Germinal center (tissue), 1 donor: Measurements from ENCODE around the gene COL20A1.

Experiments used
- DNase-seq: peaks from one replicate; pipeline ENCODE4 v3.0.0; 2012; ENCODE audit warnings: mixed read lengths, low spot score

COL20A1 gene

DNA sequence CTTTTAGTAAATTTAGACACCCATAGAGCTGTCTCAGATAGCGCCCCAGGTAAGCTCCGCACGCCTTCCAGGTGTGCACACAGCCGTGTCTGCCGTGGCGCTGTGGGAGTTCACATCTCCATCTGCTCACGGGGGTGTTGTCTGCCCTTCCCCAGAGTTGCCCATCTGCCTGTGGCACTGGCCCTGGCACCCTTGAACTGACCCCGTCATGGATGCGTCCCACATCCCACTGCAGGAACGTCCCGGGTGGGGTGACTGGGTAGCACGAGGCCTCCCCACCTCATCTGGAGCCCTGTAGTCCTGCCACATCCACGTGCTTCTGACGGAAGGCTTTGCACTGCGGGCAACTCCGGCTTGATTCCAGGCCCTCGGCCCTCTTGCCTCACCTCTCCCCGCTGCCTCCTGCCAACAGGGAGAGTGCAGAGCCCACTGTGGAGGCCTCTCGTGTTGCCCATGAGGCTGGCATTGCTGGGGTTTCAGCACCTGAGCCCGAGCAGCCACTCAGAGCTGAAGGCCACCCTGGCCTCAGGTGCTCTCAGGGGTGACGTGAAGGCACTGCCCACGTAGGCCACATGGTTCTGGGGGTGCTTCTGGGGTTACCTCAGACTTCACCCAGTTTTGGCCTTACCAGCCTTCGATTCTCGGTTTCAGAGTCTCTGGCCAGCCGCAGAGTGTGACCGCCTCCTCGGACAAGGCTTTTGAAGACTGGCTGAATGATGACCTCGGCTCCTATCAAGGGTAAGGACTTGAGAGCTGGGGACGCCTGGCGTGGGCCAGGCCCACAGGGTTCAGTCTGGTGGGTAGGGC lies 15.3 kb upstream of the COL20A1 start:
- DNase-seq, result no peak

GRCh38 chr20:63278661-63279060 lies 14.3 kb upstream of the COL20A1 start:
- no peak for DNase-seq

GRCh38 chr20:63279931-63280330 lies 13.1 kb upstream of the COL20A1 start:
- DNase-seq, result no peak

DNA sequence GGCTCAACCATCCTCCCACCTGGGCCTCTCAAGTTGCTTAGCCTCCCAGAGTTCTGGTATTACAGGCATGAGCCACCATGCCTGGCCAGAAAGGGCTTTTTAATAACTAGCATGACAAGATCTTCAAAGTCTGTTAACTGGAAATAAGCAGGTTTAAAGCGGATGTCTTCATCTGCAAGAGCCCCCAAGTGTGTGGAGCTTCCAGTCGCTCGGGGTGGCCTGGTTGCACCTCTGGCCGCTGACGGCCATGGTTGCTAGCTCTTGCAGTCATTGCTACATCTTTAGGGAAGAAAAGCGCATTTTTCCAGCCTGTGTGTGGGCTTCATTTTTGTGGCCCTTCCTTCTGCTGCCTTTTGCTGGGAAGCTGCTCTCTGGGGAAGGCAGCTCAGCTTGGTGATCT lies 12.6 kb upstream of the COL20A1 start:
- no peak for DNase-seq

DNA sequence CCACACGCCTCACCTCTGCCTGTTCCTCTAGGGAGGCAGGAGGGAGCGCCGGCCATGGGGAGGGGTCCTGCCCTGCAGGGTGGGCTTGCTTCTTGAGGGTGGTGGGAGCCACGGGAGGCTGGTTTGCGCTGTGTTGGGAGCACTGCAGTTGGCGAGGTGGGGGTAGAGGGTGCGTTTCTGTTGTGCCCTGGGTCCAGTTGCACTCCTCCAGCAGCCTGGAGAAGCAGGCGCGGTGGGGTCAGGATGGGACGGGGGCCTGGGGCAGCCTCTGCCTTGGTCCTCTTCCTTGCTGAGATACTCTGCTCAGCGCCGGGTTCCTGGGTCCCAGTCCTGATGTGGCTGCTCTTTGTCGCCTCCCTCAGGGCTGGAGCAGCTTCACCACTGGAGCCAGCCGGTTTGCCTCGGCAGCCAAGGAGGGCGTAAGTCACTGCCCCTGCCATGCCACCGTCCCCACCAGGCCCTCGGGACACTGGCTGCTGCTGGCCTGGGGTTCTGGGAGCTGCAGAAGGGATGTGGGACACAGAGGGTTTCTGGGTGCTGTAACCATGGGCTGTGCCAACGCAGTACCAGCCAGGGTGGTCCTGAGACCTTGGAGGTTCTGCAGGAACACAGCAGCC lies 11.9 kb upstream of the COL20A1 start:
- DNase-seq, result no peak

DNA sequence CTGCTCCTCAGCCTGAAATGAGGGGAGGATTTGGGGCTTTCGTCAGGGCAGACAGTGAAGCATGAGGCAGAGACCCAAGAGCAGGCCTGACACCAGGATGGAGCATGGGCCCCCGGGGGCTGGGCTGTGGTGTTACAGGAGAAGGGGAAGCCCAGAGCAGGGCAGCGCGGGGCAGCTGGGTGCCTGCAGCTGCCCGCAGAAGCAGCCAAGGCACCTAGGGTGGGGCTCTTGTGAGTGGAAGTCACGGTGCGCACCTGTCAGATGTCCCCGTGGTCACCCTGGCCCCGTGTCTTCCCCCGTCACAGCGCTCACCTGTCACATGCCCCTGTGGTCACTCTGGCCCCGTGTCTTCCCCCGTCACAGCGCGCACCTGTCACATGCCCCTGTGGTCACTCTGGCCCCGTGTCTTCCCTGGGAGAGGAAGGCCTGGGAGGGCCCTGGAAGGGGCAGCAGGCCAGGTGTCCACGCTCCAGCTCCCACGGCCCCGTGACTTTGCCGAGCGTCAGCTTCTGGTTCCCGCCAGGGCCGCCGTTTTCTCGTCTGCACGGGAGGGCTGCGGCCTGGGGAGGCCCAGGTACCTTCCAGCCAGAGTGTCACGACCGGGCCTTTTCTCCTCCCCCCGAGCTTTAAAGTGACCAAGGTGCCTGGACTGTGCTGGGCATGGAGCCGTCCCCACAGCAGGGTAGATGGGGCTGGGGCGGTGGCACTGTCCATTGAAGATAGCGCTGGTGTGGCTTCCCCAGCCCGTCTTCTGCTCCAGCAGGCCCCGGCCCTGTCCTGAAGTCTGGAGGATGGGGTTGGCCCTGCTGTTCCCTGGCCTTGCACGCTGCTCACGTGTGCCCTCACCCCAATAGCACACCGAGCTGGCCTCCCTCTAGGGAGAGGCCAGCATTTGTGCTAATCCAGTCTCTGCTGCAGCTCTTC lies 11.0 kb upstream of the COL20A1 start:
- DNase-seq, result no peak

GRCh38 chr20:63282946-63283345 lies 10.0 kb upstream of the COL20A1 start:
- DNase-seq, result no peak

- no peak for DNase-seq
Measured at GRCh38 chr20:63283397-63284082, 9.4 kb upstream of the COL20A1 start.

DNA sequence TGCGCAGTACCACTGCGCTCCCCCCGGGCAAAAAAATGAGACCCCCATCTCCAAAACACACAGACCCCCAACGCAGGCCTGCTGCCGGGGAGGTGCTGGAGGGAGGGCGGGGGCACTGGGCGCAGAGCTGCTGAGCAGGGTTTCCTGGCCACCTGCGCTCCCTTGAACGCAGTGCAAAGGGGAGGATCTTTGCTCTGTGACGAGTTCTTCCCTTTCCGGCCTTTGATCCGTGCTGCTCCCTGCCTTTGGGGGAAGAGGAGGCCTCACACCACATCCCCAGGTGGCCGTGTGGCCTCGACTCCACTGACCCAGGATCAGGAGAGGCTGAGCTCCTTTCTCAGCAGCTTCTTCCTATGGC lies 8.9 kb upstream of the COL20A1 start:
- no peak for DNase-seq

- no peak for DNase-seq
Measured at GRCh38 chr20:63284544-63284949, 8.4 kb upstream of the COL20A1 start.

GRCh38 chr20:63284981-63285524 lies 7.9 kb upstream of the COL20A1 start:
- DNase-seq, result no peak

GRCh38 chr20:63285636-63286615 lies 7.1 kb upstream of the COL20A1 start:
- DNase-seq, result no peak

DNA sequence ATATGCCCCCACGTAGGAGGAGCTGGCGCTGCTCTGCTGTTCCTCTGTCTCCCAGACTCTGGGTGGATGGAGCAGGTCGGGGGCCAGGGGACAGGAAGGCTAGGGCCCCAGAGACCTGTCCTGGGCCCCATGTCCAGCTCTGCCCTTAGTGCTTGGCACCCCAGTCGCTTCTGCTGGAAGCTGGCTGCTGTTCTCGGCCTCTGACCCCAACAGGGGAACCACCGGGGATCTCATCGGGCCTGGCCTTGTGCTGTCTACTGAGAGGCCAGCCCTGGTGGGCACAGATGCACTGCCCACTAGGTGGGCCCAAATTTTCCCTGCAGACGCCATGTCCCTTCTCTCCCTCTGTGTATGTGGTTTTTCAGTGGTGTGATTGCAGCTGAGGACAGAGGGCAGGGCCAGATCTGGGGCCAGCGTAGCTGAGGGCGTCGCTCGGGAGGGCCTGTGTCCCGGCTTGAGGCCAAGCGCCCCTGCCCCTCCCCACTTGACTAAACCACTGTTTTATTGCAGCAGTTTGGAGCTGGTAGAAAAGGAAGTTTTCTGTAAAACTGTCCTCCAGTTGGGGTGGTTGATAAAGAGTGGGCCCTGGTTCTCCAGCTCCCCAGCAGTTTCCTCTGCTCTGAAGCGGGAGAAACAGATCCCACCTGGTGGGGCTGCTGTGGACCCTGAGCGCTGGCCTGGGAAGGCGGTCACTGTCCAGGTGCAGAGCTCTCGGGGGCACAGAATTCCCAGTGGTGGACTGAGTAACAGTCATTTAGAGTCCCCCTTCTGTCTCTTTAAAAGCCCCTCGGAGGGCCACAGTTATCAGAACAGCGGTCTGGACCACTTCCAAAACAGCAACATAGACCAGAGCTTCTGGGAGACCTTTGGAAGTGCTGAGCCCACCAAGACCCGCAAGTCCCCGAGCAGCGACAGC lies 5.9 kb upstream of the COL20A1 start:
- DNase-seq, result no peak

DNA sequence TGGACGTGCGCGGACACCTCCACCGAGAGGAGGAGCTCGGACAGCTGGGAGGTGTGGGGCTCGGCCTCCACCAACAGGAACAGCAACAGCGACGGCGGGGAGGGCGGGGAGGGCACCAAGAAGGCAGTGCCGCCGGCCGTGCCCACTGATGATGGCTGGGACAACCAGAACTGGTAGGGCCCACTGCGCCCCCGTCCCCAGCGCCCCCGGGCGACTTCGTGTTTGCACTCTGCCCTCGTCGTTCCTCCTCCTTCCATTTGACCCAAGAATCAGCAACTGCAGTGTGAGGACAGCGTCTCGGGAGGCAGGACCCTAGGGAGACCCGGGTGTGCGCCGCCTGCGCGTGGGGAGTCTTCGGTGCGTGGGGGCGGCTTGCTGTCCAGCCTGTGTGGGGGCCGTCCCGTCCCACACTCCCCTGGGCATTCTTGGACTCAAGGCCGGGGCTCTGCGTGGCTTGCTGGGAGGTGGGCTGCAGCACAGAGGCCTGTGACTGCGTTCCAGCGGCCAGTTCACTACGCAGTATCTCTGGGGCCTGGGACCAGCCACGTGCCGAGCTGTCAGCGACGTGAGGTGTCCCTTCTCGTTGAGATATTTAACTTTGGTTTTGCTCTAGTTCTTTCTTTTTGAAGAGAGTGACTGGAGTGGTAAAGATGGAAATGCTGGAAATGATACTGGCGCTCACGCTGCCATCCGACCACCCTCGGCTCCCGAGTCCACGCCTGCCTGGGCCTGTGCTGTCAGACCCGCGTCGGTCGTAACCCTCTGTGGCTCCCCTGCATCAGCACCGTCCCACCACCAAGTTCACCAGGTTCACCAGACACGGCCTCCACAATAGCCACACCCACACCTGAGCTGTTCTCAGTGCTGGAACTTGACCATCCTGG lies 5.0 kb upstream of the COL20A1 start:
- DNase-seq, result no peak

GRCh38 chr20:63288581-63289251 lies 4.3 kb upstream of the COL20A1 start:
- no peak for DNase-seq

DNA sequence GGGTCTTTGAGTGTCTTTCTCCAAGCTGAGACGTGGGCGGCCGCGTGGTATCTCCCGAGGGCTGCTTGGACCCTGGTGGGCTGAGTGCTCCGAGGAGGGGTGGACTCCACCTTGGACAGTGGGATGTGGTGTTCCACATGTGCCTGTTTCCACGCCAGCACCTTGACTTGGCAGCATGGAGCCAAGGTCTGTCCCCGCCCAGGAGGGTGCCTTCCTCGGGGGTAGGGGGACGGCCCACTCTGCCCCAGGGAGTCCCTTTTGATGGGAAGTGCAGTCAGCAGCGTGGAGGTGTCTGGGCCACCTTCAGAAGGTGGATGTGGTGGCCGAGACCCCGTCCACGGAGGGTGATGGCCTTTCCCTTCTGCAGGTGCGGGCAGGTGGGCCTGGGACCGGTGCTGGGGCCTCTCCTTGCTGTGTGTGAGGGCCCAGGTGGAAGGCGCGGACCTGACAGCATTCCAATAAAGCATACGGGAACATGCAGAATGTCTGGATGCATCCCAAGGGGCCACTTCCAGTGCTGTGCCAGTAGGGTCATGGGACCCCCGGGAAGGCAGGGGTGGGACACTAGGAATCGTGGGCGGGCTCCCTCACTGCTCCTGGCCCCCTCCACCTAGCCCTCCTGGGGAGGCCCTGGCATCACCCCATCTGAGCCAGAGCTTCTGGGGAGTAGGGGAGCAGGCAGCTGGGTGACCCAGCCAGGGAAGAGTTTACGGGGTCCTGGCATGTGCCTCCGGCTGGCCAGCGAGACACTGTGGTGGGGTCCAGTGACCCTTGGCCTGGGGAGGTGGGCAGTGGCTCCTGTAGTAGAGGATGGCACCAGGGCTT lies 3.5 kb upstream of the COL20A1 start:
- DNase-seq, result no peak

- DNase-seq, result no peak
Measured at GRCh38 chr20:63290136-63290676, 2.8 kb upstream of the COL20A1 start.
